HG03442 (cell line): ENCODE data around the gene ZC2HC1B.

Experiments
- ATAC-seq: cut with Tn5 transposase; IDR thresholded peaks from one replicate; pipeline ENCODE4 v1.9.1; 2021; ENCODE audit warnings: mild to moderate bottlenecking, moderate library complexity; ENCODE audit not compliant: unreplicated experiment

ZC2HC1B gene

DNA sequence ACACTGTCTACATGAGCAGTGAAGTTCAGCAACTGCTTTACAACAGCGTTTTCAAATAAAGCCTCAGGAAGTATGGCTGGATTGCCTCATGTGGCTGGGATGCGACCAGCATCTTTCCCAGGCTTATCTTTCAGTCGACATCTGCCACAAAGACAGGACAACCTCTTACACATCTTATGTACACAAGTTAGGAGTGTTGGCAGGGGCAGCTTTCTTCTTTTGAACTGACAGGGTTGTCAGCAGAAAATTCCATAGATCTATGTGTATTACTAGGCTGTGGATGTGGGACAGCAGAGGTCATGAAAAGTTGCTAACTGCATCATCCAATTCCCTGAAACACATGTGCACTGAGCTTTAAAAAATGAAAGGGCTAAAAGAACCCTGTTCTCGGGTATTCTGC is 95.7 kb downstream of the ZC2HC1B start:
- no peak for ATAC-seq

DNA sequence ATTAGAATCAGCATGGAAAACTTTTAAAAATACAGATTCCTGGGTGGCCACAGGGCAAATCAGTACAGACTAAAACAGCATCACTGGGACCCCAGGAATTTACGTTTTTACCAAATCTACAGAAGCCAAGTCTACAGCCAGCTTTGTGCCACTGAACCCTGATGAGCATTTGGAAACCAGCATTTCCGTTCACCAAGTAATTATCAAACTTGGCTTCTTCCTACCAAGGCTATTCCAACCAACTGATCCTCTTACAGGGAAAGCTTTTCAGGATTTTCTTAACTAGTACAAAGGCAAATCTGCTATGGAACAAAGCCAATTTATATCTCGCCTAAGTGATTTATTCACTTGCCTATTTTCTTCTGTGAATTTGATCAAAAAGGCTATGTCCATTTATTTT is 96.8 kb downstream of the ZC2HC1B start:
- no peak for ATAC-seq

DNA sequence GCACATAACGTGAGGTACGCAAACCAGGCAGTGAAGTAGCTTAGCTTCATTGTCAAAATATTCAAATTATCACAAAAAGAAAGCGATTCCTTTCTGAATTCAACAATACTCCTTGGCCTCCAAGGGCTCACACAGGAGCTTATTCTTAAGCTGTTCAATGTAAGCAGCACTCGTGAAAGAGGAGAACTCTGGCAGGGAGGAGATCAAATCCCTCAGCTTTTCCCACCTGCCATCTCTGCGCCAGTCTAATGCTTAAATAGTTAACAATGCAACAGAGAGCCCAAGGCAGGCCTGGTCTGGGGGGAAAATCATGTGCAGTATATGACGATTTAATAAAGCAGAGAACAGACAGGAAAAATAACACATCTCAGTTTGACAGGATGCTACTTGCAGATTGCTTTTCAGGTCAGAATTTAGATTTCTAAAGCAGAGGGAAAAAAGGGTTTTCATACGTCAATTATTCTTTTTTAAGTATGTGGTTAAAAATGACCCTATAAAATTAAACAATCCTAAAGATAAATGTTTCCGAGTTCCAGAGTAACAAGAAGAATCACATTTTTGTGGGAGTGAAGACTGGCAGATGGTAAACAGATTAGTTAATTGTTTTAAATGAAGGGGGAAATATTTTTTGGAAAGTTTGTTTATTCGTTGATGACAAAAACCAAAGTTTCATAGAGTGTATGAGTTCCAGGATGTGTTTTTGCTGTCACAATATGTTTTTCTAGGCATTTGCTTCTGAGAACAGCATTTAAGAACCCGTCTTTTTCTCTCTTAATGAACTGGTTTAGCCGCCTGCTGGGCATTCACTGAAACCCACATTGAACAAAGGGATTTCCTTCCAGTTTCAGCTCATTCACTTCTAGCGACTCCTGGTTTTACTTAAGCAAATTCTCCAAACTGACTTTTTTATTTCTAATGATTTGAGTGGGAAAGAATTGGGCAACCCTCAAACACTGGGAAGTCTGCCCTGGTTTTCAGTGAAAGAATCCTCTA is 97.9 kb downstream of the ZC2HC1B start:
- no peak for ATAC-seq

DNA sequence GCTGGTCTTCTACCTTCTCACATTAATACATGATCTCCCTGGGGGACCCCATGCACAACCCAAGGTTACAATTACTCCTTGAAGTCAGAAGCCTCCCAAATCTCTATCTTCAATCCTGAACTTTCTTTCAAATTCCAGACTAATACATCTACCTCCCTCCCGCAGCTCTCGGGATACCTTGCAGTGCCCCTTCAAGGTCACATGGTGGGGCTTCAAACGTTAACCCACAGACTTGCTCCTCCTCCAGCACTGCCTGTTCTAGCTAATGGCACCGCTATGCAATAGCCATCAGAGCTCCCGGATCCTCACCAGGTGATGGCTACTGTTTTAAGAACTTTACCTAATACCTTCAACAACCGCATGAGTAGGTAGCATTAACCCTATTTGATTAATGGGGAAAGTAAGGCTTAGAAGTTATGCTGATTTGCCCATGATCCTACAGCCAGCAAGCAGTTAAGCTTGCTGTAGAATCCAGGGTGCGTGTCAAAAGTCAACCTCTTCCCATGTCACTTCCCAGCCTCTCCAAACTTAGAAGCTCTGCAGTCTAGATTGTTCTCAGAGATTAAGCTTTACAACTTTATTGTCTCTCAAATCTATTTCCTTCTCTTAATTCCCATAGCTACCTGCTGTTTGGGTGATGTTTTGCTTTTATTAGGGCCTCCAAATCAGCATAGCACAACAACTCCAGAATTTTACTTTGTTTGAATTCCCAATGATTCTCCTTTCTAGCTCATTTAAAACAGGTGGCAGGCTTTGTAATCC is 99.1 kb downstream of the ZC2HC1B start:
- ATAC-seq: no peak

DNA sequence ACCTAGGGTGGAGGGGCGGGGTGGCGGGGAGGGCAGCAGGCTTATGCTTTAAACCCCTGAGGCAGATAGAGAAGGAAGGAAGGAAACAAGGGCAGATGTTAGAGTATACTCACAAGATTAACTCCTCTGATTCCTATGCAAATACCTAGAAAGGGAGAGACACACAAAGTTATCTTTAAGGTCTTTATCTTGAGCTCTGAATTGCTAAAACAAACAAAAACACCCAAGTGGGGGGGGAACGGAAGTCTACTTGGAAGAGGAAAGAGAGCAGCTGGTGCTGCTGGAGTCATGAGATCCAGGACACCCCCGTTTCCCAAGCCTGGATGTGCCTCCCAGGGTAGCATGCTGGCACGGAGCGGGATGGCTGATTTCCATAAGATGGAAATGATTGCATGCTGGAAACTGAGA is 100.4 kb downstream of the ZC2HC1B start:
- no peak for ATAC-seq

DNA sequence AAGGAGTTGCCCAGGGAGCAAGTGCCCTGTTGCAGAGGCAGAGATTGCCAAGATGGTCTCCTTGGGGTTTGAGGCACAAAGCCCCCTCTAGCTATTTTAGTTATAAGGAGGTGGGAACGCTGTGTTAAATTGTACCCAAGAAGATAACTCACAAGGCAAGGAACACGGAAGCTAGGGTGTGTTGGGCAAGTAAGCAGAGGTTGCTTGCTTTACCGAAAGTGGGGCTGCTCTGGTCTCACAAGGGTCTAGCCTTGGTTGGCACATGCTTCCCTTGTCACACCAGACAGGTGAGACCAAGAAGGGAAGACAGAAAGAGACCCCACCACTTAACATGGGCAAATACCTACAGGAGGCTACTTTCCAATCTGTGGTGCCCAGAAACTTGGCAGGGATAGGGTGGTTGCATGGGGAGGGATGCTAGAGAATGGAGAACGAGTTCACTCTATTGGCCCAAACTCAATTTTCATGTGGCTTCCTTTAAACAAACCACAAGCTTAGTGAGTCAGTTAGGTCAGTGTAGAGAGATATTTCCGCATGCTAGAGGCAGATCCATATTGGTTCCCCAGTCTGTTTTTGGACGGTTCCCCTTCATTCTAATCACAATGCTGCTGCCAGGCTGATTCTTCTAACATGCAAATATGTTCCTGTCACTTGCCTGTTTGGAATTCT is 101.4 kb downstream of the ZC2HC1B start:
- ATAC-seq: peak; percentile 58

DNA sequence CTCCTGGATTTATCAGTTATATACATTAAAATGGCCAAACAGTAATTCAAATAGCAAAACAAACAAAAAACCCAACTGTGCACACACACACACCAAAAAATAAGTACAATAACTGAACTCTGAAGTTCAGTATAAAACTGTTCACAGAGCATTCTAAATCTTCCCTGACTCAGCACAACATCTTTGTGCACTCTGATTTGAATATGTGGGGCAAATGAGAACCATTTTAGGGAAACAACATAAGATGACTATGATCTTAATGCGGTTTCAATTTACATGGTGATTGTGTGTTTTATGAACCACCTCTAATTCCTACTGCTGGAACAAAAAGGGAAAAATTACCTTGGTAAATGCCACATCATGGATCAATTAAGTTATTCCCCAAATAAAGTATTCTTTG is 102.0 kb downstream of the ZC2HC1B start:
- ATAC-seq: no peak

DNA sequence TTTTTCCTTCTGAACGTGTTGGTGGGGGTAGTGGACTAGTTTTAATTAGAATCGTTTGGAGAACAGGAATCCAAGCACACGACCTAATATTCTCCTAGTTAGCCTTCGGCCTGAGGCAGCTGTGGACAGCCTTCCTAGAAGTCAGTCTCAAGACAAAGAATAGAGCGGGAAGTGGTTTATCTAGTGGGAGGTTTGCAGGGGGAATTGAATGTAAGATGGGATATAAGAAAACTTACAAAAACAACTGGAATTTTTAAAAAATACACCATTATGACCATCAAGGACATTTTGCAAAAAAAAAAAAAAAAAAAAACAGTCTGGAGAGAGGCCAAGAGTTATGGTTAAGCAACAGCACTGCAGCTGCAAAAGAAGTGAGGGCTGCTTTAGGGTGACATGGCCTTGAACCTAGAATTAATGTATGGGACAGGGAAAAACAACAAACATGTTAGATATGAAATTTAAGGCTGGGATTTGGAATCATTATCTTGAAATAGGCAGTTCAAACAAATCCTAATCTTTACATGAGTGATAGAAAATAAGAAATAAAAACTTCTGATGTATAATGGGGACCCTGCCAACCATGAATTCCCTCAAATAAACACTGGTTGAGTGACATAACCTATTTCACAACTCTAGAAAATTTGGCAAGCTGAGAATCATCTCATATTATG is 103.6 kb downstream of the ZC2HC1B start:
- no peak for ATAC-seq

DNA sequence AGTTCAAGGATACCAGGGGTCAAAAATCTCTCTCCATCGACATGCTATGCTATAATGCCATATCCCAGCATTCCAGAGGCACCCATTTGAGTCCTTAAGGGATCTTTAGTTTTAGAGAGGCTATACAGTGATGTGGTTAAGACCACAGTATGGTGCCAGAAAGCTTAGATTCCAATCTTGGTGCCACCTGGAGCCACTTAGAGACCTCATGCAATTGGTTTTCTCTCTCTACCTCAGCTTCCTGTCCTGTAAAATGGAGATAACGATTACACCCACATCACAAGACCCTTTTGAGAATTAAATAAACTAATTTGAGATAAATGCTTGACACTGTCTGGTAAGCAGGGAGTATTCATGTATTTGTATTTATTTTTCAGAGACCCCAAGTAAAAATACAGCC is 104.8 kb downstream of the ZC2HC1B start:
- no peak for ATAC-seq

DNA sequence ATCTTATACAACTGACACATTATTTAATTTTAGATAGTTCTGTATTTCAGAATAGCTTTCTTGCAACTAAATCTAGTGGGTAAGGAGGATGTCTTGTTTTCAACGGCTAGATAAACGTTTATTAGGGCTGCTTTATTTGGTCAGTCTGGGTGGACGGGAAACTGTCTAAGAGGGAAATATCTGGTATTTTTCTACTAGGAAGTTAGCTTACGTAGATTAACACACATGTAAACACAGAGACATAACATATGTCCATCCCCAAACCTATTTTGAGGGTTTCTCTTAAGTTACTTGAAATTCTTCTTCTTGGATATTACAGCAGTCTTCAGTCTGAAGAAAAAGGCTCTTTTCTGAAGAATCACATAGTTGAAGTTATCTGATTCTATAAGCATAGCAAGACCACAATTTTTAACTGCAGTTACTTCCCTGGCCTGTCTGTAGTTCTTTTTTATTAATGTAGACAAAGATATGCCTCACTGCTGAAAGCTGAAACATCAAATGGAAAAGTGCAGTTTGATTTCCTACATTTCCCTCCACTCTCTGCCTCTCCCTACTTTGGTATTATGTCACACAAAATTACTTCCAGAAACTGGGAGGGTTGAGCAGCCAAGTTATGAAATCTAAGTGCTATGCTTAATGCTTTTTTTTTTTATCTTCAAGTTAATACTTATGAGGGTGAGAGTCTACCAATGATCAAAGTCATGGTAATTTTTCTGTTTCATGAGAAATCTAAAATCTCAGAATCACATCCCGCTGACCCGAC is 106.4 kb downstream of the ZC2HC1B start:
- no peak for ATAC-seq

DNA sequence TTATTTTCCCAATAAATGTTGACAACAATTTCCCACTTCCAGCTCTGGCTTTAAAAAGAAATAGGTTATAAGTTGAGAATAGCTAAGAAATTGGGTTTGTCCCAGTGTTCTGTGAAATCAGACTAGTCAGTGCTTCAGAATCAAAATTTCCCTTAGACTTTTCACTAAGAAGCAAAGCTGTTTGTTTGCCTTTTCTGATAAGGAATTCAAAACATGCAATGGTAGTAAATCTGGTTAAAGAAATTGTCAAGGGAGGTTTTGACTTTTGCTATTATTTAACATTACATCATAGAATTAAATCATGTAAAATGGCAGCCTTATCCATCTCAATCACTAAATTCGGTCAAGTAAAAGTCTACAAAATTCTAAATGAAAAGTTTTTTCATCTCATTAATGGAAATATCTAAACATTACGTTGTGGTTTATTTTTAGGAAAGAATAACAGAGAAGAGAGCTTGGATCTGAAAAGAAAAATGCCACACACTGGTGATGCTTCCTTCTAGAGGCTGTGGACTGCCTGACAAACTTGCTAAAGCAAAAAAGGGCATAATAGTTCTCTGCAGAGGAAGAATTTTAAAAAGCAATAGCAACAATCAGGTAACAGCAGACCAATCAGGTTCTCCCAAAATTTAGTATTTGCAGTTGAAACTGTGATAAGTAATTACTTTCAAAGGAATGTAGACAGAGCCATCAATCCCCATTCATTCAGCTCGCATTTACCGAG is 107.4 kb downstream of the ZC2HC1B start:
- no peak for ATAC-seq

DNA sequence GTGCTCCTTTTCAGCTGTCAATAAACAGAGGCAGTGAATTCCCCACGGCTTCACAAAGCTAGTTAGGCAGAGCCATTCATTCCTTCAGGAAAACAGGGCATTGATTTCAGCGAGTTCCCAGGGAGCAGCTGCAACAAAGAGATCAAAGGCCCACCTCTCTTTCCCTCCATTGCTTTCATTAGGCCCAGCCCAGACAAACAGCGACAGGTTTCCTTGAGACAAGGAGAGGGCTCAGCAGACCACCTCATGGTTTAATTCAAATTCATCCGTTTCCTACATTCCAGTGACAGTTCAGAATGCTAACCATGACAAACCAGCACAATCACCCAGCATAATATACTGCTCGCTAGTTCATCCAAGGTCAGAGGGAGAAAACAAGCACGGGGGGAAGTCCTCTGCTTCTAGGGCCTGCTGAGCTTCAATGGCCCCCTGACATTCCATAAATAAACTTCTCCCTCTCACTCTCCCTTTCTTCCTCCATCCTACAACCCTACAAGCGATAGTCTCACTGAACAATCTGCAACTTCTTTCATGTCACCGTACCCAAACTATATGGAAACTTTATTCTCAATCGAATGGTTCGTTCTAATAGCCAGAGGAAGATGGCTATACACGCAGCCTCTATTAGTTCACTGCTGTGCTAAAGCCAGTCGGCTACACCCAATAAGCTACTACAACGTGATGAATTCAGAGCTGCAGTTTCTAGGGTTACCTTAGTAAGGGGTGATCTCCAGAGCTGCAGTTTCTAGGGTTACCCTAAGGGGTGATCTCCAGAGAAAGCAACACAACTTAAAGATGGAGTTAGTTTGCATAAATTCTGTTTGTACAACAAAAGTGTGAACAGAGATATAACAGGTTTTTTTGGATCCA is 109.1 kb downstream of the ZC2HC1B start:
- no peak for ATAC-seq

DNA sequence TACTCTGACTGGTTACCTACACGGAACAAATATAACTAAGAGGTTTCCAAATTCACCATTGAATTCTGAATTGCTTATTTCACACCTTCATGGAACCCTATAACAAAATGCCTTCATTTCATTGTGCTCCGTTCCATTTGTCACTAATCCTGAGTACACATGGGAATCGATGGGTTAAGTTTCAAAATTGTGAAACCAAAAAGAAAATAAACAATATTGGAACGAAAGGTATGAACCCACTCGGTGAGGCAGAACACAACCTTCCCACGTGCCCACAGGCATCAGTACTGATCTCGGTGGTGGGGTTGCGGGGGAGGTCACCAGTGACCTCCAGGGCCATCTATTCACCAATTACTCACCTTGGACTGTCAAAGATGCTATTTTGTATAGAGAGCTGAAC is 109.8 kb downstream of the ZC2HC1B start:
- no peak for ATAC-seq

DNA sequence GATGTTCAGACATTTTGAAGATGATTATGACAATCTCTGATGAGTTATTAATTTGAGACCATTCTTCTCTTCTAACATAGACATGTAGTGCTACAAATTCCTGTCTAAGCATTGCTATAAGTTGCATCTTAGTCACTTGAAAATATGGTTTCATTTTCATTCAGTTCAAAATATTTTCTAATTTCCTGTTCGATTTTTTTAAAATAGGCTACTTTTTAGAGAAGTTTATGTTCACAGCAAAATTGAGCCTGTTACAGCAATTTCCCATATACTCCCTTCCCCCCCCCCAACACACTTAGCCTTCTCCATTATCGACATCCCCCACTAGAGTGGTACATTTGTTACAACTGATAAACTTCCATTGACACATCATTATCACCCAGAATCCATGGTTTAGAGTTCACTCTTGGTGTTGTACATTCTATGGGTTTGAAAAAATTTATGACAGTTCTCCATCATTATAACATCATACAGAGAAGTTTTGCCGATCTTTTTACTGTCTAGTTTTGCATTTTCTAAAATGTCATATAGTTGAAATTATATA is 112.6 kb downstream of the ZC2HC1B start:
- ATAC-seq: no peak

DNA sequence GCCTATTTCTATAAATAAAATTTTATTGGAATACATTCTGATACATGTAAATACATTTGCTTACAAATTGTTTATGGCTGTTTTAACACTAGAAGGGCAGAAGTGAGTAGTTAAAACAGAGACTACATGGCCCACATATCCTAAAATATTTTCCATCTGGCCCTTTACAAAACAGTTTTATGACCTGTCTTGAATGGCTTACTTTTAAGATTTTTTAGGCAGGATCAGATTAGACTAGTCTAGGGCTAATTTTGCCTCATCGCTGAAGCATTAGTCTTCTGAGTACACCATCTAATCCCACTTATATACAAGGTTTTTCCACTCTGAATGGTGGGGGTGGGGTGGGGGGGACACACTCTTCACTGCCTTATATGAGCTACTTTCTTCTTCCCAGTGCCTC is 116.6 kb downstream of the ZC2HC1B start:
- ATAC-seq: no peak

DNA sequence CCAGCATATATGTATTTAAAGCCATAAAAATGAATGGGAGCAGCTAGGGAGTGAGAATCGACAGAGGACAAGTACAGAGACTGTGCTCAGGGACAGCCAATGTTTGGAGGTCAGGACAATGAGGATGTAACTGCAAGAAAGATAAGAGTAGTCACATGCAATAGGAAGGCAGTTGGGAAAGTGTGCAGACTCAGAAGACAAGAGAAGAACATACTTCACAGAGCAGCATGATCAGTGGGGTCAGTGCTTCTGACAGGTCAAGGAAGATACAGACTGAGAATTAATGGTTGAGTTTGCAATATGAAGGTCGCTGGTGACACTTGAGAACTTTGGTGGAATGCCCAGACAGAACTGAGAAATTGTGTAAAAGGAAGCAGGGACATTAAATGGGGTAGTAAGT is 118.7 kb downstream of the ZC2HC1B start:
- ATAC-seq: no peak

DNA sequence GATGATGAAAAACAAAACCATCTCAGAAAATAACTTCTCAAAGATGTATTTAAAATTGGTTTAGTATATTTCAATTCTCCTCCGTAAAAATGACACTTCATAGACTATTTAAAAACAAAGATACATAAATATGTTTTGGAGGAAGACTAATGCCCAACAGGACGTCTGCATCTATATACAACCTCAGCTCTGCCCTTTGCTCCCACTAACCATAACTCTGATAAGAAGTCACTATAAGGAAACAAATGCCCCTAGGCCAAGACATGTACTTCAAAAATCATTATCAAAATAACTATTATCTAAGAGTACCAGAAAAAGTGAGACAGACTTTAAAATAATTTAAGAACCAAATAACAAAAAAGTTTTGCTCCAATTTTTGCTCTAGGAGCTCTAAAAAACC is 120.4 kb downstream of the ZC2HC1B start:
- no peak for ATAC-seq

DNA sequence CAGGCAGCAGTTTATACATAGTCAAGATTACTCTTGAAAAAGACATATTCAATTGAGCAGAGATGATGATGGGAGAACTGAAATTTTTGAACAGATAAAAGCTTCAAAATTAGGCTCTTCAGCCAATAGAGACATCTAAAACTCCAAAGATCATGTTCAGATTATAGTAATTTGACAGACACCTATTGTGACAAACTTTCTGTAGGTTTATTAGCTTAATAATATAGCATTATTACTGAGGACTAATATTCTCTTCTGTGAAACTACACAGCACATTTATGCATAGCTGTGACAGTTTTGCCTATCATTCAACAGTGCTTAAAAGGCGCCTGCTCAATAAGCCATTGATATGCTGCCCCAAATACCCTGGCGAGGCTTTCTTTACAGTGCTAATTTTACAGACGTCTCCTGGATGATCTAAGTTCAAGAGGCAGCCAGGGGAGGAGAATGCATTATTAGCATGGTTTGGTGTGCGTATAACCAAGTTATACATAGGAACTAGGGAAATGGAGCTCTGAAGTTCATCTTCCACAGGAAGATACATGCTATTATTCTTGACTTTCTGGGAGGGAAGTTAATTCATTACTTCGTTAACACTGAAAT is 122.3 kb downstream of the ZC2HC1B start:
- no peak for ATAC-seq
